SK-N-SH treated with all-trans-retinoic acid at 6 μM for 48 hours (cell line): Measurements from ENCODE around the gene TSPAN15.

Experiments
- ATAC-seq: fragments of 200-7000 bp; cut with Tn5 transposase; 3 replicates; pipeline ENCODE4 v1.9.1; 2020; ENCODE audit warnings: mild to moderate bottlenecking, moderate library complexity
- ARNTL ChIP-seq: fragments of 450-650 bp; formaldehyde crosslinking; IDR thresholded peaks from 2 replicates; pipeline ENCODE4 v1.5.0; 2020; ENCODE audit warnings: low read depth, mild to moderate bottlenecking, moderate library complexity, borderline replicate concordance
- BACH2 ChIP-seq: fragments of 250-450 bp; sonication (Bioruptor Pico); IDR thresholded peaks from 2 replicates; pipeline ENCODE4 v1.9.0; 2021; ENCODE audit warnings: mild to moderate bottlenecking, borderline replicate concordance
- CREB5 ChIP-seq: fragments of 250-450 bp; sonication (Bioruptor Pico); IDR thresholded peaks from 2 replicates; pipeline ENCODE4 v1.5.1; 2020; ENCODE audit warnings: low read depth, mild to moderate bottlenecking, moderate library complexity
- CSDC2 ChIP-seq: fragments of 250-450 bp; sonication (Bioruptor Pico); IDR thresholded peaks from 2 replicates; pipeline ENCODE4 v1.5.0; 2020; ENCODE audit warnings: mild to moderate bottlenecking, moderate library complexity
- CSRNP3 ChIP-seq: fragments of 250-450 bp; sonication (Bioruptor Pico); IDR thresholded peaks from 2 replicates; pipeline ENCODE4 v1.5.1; 2021; ENCODE audit warnings: mild to moderate bottlenecking, moderate library complexity
- ESRRG ChIP-seq: fragments of 250-450 bp; sonication (Bioruptor Pico); IDR thresholded peaks from 2 replicates; pipeline ENCODE4 v1.6.1; 2021; ENCODE audit warnings: mild to moderate bottlenecking
- ISL1 ChIP-seq: fragments of 250-450 bp; sonication (Bioruptor Pico); IDR thresholded peaks from 2 replicates; pipeline ENCODE4 v2.1.2; 2022; ENCODE audit warnings: mild to moderate bottlenecking, moderate library complexity
- PATZ1 ChIP-seq: fragments of 250-450 bp; sonication (Bioruptor Pico); IDR thresholded peaks from 2 replicates; pipeline ENCODE4 v1.8.0; 2020; ENCODE audit warnings: mild to moderate bottlenecking, moderate library complexity, borderline replicate concordance
- POU6F1 ChIP-seq: fragments of 250-450 bp; sonication (Bioruptor Pico); IDR thresholded peaks from 2 replicates; pipeline ENCODE4 v1.8.0; 2021; ENCODE audit warnings: low read depth, mild to moderate bottlenecking, moderate library complexity, borderline replicate concordance
- PPARA ChIP-seq: fragments of 250-450 bp; sonication (Bioruptor Pico); IDR thresholded peaks from 2 replicates; pipeline ENCODE4 v1.5.0; 2020; ENCODE audit warnings: mild to moderate bottlenecking, borderline replicate concordance
- RARB ChIP-seq: fragments of 250-450 bp; sonication (Bioruptor Pico); IDR thresholded peaks from 2 replicates; pipeline ENCODE4 v1.8.0; 2021; ENCODE audit warnings: mild to moderate bottlenecking, moderate library complexity
- SNAI2 ChIP-seq: fragments of 250-450 bp; sonication (Bioruptor Pico); IDR thresholded peaks from 2 replicates; pipeline ENCODE4 v1.5.0; 2020; ENCODE audit warnings: mild to moderate bottlenecking, moderate library complexity
- TCF4 ChIP-seq: fragments of 250-450 bp; sonication (Bioruptor Pico); IDR thresholded peaks from 2 replicates; pipeline ENCODE4 v1.8.0; 2021; ENCODE audit warnings: mild to moderate bottlenecking, moderate library complexity, borderline replicate concordance
- TOX ChIP-seq: fragments of 250-450 bp; sonication (Bioruptor Pico); IDR thresholded peaks from 2 replicates; pipeline ENCODE4 v1.8.0; 2021; ENCODE audit warnings: mild to moderate bottlenecking, moderate library complexity, borderline replicate concordance
- ZFP3 ChIP-seq: fragments of 250-450 bp; sonication (Bioruptor Pico); IDR thresholded peaks from 2 replicates; pipeline ENCODE4 v1.5.0; 2020; ENCODE audit warnings: mild to moderate bottlenecking, moderate library complexity
- ZFP30 ChIP-seq: fragments of 450-650 bp; formaldehyde crosslinking; IDR thresholded peaks from 2 replicates; pipeline ENCODE4 v1.5.0; 2022; ENCODE audit warnings: mild to moderate bottlenecking, moderate library complexity
- ZNF565 ChIP-seq: fragments of 450-650 bp; formaldehyde crosslinking; conservative IDR thresholded peaks from 2 replicates; pipeline ENCODE4 v1.5.0; 2020; ENCODE audit warnings: low read depth, mild to moderate bottlenecking, moderate library complexity
- ZNF70 ChIP-seq: fragments of 450-650 bp; formaldehyde crosslinking; IDR thresholded peaks from 2 replicates; pipeline ENCODE4 v1.5.0; 2020; ENCODE audit warnings: mild to moderate bottlenecking, moderate library complexity
- ZNF8 ChIP-seq: fragments of 450-650 bp; formaldehyde crosslinking; IDR thresholded peaks from 2 replicates; pipeline ENCODE4 v1.5.0; 2020; ENCODE audit warnings: mild to moderate bottlenecking, moderate library complexity

TSPAN15 gene

GRCh38 chr10:69506834-69507713, 55.8 kb downstream of the TSPAN15 start:
- ATAC-seq, result no peak
- TF ChIP-seq POU6F1, result no peak
- no peak for TF ChIP-seq CREB5 (CRISPR knock-in tag)
- no peak for TF ChIP-seq PPARA (CRISPR knock-in tag)
- TF ChIP-seq SNAI2 (CRISPR knock-in tag), result no peak
- no peak for TF ChIP-seq CSRNP3
- TF ChIP-seq ZNF565 (CRISPR knock-in tag), result no peak

- ATAC-seq, result no peak
- TF ChIP-seq ARNTL (CRISPR knock-in tag) (no peak), CSDC2 (CRISPR knock-in tag) (no peak), ZNF565 (CRISPR knock-in tag) (no peak)
These were observed 57.6 kb downstream of the TSPAN15 start for GRCh38 chr10:69508738-69509340.

- no peak for ATAC-seq
- no peak for TF ChIP-seq CREB5 (CRISPR knock-in tag)
- TF ChIP-seq POU6F1, result no peak
- no peak for TF ChIP-seq ESRRG (CRISPR knock-in tag)
- no peak for TF ChIP-seq ZFP30 (CRISPR knock-in tag)
- no peak for TF ChIP-seq ZNF8
- no peak for TF ChIP-seq RARB (CRISPR knock-in tag)
- no peak for TF ChIP-seq ZFP3 (CRISPR knock-in tag)
- TF ChIP-seq TCF4 (CRISPR knock-in tag), result no peak
- no peak for TF ChIP-seq ARNTL (CRISPR knock-in tag)
- TF ChIP-seq PATZ1, result no peak
- TF ChIP-seq ISL1 (CRISPR knock-in tag), result no peak
- TF ChIP-seq SNAI2 (CRISPR knock-in tag), result no peak
- TF ChIP-seq TOX (CRISPR knock-in tag), result no peak
- no peak for TF ChIP-seq BACH2
- TF ChIP-seq ZNF70 (CRISPR knock-in tag), result no peak
These were observed 61.6 kb downstream of the TSPAN15 start for GRCh38 chr10:69512901-69513300.
